NCI-H526 treated with DMSO at 0.1 percent for 48 hours (cell line): Measurements from ENCODE around the gene SLC25A19.

ENCODE experiments used
- DNase-seq: peaks from one replicate; lab custom pipeline; 2025; lab: John Stamatoyannopoulos, UW

SLC25A19 gene

DNA sequence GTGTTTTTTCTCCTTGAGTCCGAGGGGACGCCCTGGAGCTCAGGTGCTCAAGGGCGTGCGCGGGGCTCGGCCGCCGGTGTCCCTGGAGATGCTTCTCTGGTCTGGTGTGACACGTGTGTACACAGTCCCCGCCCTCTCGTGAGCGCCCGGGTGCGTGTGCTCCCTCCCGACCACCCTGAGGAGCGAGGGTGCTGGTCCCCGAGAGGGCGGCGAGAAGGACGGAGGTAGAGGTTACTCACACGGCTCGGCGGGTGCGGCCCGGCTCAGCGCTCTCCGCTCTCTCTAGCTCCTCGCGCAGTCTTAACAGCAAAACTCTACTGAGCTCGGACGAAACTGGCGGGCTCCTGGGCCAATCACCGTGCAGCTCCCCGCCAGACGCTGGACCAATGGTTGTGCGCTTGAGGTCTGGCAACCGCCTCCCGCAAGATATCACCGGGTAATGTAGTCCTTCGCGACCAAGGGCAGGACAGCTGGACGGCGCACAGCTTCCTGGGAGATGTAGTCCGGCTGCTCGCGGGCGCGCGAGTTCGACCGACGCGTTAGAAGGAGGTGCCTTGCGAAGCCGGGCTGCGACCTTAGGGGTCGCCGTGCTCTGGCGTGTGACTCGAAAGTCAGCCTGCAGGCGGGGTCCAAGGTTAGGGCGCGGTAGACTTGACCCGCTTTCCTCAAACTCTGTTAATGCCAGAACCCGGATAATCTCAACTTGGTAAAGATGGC is at the start of gene SLC25A19:
SLC25A19 (minus strand) TSS at position 319 of the 717 bp plus-strand sequence. CDS start 2,669 bp downstream, outside the sequence.
- peak; percentile 98 for DNase-seq

DNA sequence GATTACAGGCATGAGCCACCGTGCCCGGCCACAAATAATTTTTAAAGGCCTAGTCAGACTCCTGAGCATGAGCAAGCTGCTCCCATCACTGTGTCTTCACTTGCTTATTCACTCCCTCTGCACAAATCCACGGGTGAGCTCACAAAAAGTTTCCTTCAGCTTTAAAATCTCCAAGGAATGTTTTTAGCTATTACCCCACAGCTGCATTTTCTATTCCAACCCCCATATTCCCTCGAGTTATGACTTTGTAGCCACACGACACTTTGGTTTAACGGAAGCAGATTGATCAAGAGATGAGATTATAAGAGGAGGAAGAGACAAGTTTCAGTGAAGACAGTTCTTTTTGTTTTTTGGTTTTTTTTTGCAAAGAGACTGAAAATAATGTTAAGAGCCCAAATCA is 49.1 kb upstream of the SLC25A19 start:
- no peak for DNase-seq

DNA sequence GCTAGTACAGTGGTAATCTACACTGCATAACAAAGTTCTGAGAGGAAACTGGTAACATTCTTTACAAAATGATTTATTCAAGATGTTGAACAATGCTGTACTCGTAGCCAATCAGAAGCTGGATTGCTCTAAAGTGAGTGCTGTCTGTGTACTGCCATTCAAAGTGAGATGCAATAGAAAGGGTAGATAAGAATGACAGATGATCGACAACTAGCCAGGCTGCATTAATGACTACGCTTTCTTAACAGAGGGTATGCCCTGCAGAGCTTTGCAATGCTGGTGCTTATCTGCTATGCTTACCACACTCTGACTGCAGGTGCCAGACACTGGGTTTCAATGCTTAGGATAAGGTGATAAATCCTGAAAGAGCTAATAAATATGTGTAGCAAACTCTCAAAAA is 46.1 kb upstream of the SLC25A19 start:
- DNase-seq = no peak

DNA sequence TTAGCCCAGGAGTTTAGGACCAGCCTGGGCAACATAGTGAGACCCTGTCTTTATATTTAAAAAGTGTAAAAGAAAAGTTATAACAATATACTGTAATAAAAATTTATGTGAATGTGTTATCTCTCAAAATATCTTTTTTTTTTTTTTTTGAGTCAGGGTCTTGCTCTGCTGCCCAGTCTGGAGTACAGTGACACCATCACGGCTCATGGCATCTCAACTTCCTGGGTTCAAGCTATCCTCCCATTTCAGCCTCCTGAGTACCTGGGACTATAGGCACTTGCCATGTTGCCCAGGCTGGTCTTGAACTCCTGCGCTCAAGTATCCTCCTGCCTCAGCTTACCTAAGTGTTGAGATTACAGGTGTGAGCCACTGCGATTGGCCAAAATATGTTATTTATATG is 45.5 kb upstream of the SLC25A19 start:
- no peak for DNase-seq

DNA sequence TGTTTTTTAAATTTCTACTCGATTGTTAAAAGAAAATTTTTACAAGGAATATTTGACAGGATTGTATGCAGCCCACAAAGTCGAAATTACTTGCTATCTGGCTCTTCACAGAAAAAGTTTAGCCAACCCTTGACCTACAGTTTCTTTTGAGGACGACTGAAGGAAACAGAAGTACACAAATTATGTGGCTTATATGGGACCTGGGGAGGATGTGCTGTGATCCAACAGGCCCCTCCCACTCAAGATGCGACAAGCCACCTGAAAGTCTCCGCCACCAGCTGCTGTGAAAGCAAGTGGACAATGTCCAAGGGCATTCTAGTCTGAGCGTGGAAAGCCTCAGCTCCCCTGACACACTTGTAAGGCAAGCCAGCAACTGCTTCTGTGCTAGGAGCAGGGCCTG is 42.4 kb upstream of the SLC25A19 start:
- no peak for DNase-seq

DNA sequence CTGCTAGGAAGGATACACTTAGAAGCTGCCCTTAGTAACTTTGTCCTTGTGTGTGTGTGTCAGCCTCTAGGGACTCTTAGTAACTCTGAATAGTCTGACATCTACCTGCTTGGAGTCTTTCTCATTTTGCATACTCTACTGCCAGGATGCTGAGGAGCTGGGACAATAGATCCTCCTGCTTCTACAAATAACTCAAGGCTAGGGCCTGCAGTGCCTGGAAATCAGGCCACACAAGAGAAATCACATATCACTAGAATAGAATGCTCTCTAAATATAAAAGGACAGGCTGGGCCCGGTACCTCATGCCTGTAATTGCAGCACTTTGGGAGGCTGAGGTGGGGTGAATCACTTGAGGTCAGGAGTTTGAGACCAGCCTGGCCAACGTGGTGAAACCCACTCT is 38.5 kb upstream of the SLC25A19 start:
- no peak for DNase-seq

DNA sequence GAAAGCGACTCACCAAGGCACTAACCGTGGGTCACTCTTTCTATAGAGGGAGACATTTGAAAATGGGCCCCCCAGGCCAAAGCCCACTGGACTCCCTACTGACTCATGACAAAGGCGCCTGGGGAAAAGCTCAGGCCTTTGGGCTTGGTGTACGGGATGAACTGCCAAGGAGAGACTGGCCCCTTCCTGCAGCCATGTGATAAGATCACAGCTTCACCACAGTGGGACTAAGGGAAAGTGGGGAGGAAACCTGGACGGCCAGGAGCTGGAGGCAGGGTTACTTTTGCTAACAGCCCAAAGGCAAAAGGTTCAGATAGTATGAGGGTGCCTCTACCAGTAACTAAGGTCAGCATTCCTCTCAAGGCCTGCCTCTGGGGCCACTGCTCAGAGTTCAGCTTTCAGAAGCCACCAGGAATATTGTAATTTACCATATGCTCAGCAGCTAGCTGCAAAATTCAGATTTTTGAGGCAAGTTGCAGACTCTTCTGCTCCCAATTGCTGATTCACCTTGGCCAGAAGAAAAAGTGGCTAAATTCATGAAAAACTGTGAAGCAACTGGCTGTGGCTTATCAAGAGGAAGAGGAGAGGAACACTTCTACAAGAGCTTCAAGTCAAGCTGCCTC is 37.1 kb upstream of the SLC25A19 start:
- no peak for DNase-seq

DNA sequence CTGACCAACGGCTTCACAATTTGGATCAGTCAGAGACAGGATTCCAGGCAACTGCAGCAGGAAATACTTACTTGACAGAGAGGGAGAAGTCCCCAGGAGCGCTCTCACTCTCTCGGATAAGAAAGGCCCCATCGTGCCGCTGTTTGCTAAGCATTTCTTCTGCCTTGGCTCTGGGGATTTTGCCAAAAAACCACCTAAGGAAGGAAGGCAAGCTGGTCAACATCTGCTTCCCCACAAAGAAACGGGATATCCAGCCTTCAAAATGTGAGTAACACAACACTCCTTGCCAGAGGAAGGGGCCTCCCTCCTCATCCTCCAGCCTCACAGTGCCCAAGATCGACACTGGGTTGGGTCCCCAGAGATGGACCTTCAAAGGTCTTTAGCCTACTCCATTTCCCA is 36.6 kb upstream of the SLC25A19 start:
- no peak for DNase-seq

DNA sequence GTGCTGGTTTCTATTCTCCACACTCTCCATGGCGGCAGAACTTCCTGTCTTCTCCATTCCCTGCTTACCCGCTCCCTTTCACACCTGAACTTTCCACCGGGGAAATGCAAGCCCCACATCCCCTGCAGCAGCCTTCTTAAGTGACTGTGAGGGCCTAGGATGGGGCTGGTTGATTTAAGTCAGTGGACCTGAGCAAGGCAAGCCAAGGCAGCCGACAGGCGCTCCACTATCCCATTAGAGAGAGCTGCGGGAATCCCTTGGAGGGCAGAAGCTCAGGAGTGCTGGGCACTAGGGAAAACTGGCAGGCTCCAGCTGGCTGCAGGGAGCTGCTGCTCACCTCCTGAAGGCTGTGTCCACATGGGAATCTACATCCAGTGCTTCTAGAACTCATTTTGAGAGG is 36.1 kb upstream of the SLC25A19 start:
- DNase-seq = no peak

DNA sequence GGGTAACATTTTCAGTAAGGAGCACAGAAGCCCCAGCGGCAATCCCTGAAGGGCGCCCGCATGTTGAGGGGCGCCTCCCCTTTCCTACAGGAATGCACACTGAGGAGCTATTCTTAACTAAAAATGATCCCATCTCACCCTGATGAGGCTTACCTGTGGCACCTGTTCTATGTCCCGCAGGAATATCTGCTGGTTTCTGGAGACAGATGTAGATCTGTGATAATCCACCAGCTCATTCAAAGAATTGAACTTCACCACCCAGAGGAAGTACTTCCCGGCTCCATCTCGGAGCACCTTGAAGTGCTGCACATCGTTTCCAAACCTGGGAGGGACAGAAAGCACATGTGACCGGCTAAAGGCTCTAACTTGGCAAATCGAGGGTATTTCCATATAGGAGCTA is 32.3 kb upstream of the SLC25A19 start:
- DNase-seq = no peak

DNA sequence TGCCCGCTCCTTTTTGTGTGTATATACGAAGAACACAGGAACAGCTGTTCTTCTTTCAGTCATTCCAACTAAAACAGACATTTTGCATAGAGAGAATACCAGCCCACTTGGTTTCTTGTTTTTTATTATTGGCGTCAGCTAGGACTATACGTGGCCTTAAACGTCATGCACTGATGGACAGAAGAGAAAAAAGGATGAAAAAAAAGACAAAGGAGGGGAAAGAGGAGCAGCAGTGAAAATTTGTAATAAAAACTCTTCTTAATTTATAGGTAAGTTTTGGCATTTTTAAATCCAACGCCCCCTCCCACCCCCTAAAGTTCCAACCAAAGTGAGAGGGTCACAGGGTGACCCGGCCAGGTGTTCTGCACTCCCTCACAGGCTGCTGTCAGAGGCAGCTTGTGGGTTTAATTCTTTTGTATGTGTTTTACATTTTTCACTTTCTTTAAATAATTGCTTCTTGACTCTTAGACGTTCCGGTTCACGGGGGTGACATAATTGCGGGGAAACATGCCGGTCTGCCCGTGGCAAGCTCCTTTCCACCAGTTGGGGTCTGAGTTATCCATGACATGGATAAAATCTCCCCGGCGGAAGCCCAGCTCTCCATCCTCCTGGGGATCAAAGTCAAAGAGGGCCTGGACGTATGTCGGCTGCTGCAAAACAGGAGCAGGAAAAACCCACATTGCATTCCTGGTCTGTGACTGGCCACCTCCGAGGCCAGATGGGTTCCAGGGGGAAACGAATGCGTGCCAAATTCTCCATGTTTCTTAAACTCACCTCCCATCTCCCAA is 30.9 kb upstream of the SLC25A19 start:
- no peak for DNase-seq

DNA sequence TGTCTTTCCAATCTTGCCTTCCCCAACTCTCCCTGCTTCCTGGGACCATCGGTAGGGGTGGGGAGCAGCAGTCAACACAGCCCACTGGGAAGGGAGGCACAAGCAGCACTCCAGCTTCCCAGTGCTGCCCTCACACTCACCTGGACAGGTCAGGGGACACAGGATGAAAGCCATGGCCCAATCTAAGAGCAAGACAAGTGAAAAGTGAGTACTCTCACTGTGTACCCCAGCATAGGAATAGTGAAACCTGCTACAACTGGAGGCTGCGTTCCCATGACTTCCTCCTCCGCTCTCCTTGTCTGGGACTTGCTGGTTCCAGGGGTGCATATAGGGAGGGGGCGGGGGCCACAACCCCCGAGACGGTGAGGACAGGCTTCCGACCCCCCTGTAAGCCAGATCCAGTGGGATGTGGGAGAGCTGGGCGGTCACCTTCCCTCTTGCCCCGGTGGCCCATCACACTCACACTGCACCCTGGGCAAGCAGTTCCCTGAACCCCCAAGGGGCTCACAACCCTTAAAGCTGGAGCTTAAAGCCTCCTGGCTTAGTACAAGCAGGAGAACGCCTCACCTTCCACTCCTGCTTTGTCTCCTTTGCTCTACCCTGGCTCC is 29.5 kb upstream of the SLC25A19 start:
- no peak for DNase-seq

DNA sequence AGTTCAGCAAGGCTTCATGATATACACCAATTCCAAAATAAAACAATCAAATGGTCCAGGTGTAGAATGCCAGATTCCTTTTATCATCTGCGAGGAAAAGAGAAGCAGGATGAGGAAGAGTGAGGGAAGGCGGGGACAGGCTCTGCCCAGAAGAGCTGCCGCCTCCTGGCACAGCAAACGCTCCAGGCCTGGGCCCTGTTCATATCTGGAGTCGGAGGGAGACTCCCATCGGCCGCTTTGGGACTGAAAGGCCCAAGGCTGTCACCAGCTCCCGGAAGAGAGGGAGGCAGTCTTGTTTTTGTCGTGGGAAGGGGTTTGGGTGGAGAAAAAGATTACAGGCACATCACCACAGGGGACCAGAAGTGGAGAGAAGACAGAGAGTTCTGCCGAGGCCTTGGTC is 29.0 kb upstream of the SLC25A19 start:
- DNase-seq = no peak

DNA sequence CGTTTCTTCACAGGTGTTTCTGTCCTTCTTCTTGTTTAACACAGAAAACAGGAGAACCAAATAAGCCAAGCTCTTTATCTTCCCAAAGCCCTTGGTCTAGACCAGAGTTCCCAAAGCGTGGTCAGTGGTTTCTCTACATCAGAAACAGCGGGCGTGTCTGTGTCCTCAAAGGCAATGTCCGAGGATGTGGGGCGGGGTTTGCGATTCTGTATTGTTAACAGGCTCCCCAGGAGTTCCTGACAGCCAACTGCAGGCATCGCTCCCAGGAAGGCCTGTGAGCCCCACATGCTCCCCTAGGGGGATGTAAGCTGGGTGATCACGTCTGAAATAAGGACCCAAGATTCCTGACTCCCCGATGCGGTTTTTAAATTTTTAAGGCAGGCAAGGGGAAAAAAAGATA is 28.4 kb upstream of the SLC25A19 start:
- DNase-seq = no peak

DNA sequence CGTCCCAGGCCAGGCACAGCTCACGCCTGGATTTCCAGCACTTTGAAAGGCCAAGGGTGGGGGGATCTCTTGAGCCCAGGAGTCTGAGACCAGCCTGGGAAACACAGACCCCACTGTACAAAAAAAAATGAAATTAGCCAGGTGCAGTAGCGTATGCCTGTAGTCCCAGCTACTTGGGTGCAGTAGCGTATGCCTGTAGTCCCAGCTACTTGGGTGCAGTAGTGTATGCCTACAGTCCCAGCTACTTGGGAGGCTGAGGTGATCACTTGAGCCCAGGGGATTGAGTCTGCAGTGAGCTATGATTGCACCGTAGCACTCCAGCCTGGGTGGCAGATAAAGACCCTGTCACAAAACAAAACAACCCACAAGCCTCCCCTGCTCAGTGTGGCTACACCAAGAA is 27.0 kb upstream of the SLC25A19 start:
- DNase-seq = no peak

DNA sequence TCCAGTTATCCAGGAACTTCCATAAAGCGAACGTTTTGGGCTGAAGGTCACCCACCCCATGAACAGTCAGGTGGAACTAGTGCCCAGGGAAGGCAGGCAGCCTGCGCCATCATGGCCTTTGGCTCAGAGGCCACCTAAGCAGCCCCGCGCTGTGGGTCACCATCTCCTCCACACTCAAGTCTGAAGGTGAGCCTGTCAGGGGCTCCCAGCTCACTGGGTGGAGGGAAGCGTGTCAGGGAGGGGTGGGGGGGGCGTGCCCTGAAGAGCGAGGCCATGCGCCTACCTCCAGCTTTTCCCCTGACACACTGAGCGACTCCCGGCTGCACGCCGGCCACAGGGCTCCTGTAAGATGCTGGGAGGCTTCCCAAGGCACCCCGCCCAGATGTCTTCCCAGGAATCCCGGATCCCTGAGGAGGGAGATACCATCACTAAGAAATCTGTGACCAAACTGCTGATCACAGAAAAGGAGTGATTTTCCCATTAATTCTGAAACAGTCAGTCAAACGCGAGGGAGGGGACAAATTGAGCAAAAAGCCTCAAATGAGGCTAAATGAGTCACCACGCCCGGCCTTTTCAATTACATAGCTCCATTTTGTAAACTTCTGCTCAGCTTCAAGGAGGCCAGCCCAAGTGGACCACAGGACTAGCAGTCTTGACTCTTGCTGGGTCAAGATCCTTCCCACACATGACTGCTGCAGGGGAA is 26.5 kb upstream of the SLC25A19 start:
- no peak for DNase-seq

DNA sequence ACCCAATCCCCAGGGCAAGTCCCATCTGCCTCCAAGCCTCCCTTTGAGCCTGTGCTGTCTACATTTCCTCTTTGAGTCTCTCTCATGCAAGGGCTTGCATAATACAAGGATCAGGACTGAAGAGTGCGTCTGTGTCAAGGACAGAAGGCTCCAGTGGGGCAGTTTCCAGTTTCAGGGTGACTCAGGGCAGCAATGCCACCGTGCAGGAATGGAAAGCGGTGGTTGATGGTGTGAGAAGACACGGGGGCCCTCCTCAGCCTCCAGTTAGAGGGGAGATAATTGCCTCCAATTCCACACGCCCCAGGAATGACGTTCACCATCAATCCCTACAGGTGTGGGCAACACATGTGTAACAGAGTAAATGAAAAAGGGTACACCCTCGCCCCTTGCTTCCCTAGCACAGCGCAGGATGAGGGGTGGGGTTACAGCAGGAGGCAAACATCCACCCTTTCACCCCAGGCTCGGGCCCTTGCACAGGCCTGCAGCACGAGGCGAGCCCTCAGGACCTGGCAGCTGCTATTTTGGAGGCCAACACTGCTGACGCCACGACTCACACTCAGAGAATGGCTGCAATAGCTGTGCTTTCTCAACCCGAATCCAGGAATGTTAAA is 24.8 kb upstream of the SLC25A19 start:
- no peak for DNase-seq

DNA sequence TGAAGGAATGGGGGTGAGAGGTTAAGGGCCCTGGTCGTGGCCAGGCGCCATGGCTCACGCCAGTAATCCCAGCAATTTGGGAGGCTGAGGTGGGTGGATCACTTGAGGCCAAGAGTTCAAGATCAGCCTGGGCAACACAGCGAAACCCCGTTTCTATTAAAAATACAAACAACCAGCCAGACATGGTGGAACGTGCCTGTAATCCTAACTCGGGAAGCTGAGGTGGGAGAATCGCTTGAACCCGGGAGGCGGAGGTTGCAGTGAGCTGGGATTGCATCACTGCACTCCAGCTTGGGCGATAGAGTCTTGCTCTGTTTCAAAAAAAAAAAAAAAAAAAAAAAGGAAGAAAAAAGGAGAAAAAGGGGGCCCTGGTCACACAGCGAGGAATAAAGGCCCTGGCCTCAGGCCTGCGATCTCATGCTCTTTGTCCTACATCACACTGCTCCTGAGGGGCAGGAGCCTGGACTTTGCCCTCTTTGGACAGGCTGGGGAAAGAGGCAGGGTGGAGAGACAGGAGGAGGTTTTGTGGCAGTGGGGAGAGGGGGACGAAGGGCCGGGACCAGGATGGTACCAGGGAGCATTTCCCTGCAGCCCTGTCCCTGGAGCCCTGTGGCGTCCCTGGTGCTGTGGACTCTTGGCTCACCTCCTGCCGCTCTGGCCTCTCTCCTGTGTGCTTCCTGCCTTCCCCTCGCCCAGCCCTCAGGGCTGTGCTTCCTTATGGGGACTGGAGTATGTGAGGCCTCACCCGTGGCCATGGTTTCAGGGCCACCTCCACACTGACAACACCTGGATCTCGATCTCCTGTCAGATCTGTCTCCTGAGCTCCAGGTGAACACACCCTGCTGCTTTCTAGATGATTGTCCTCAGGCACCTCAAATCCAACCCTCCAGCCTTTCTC is 19.7 kb upstream of the SLC25A19 start:
- DNase-seq = no peak

DNA sequence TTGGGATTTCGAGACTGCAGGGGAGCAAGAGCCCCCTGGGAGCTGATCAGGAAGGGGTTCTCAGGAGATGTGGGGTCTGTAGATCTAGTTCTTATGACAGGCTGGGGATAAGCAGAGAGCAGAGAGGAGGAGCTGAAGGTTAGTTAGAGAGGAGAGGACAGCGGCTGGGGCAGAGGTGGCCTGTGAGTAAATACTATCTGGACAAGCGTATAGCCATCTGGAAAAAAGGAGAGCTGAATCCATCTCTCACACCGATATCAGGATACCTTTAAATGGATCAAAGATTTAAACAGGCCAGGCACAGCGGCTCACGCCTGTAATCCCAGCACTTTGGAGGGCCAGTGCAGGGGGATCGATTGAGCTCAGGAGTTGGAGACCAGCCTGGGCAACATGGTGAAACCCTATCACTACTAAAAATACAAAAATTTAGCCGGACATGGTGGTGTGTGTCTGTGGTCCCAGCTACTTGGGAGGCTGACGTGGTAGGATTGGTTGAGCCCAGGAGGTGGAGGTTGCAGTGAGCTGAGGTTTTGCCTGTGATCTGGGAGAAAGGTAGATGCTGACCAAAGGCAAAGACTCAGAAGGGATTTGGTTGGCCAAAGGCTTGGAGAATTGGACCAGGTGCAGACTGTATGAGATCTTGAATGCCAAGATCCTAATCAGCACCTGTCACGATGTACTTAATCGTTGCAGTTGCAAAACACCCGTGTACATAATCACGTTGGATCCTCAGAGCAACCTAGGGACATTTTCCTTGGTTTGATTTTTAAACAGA is 18.9 kb upstream of the SLC25A19 start:
- no peak for DNase-seq
